Neural cell (in vitro differentiated cells): ENCODE results near the gene TVP23C.

Source experiments
- EP300 ChIP-seq: fragments of 450-650 bp; conservative IDR thresholded peaks from 2 replicates; pipeline ENCODE4 v1.6.1; 2014; ENCODE audit warnings: antibody characterized with exemption, mild to moderate bottlenecking, moderate library complexity; ENCODE audit not compliant: poor library complexity, severe bottlenecking
- EZH2 ChIP-seq: fragments of 200-600, 300-800 bp; shearing (Covaris generic), sonication (generic); IDR thresholded peaks from 2 replicates; pipeline ENCODE4 v1.6.1; 2014; ENCODE audit warnings: antibody characterized with exemption, low read length, borderline replicate concordance, mild to moderate bottlenecking; ENCODE audit not compliant: insufficient read depth, poor library complexity, severe bottlenecking
- MXI1 ChIP-seq: fragments of 450-650 bp; conservative IDR thresholded peaks from 2 replicates; pipeline ENCODE4 v1.6.1; 2014; ENCODE audit warnings: antibody characterized with exemption, mild to moderate bottlenecking; ENCODE audit not compliant: poor library complexity, severe bottlenecking
- POLR2AphosphoS5 ChIP-seq: IDR thresholded peaks from 2 replicates; pipeline ENCODE4 v1.6.1; 2012
- RAD21 ChIP-seq: fragments of 450-650 bp; conservative IDR thresholded peaks from 2 replicates; pipeline ENCODE4 v1.6.1; 2014; ENCODE audit warnings: antibody characterized with exemption, mild to moderate bottlenecking, moderate library complexity
- REST ChIP-seq: IDR thresholded peaks from 2 replicates; pipeline ENCODE4 v1.6.1; 2012; ENCODE audit warnings: borderline replicate concordance
- SMC3 ChIP-seq: fragments of 450-650 bp; conservative IDR thresholded peaks from 2 replicates; pipeline ENCODE4 v1.6.1; 2014; ENCODE audit warnings: antibody characterized with exemption, mild to moderate bottlenecking, moderate library complexity; ENCODE audit not compliant: poor library complexity
- TAF1 ChIP-seq: IDR thresholded peaks from 2 replicates; pipeline ENCODE4 v1.6.1; 2012; ENCODE audit warnings: low read depth
- TF ChIP-seq, protein P1 (sequence below): fragments of 450-650 bp; IDR thresholded peaks from 2 replicates; pipeline ENCODE4 v1.5.1; 2014; ENCODE audit warnings: antibody characterized with exemption, mild to moderate bottlenecking, moderate library complexity; ENCODE audit not compliant: poor library complexity, severe bottlenecking

GRCh38 chr17:15516150-15516549 lies 47.1 kb downstream of the TVP23C start:
- TF ChIP-seq EP300 (no peak), POLR2AphosphoS5 (no peak), EZH2 (no peak), TAF1 (no peak), REST (no peak), RAD21 (no peak), MXI1 (no peak), SMC3 (no peak)
- TF ChIP-seq, protein P1, sequence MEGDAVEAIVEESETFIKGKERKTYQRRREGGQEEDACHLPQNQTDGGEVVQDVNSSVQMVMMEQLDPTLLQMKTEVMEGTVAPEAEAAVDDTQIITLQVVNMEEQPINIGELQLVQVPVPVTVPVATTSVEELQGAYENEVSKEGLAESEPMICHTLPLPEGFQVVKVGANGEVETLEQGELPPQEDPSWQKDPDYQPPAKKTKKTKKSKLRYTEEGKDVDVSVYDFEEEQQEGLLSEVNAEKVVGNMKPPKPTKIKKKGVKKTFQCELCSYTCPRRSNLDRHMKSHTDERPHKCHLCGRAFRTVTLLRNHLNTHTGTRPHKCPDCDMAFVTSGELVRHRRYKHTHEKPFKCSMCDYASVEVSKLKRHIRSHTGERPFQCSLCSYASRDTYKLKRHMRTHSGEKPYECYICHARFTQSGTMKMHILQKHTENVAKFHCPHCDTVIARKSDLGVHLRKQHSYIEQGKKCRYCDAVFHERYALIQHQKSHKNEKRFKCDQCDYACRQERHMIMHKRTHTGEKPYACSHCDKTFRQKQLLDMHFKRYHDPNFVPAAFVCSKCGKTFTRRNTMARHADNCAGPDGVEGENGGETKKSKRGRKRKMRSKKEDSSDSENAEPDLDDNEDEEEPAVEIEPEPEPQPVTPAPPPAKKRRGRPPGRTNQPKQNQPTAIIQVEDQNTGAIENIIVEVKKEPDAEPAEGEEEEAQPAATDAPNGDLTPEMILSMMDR = no peak
